Measurements from ENCODE around the gene TUBA4B.

TUBA4B gene

GRCh38 chr2:219218732-219219701 lies 34.0 kb upstream of the TUBA4B start, which contains the start of gene ABCB6:
TSS of gene ABCB6 (minus strand) at chr2:219218958. CDS start at chr2:219218673, 285 bp downstream.
- DNase-seq (ENCODE audit: low read depth) = peak; percentile 89

GRCh38 chr2:219219784-219220532 lies 33.1 kb upstream of the TUBA4B start:
- no peak for DNase-seq (ENCODE audit: low read depth)

- no peak for DNase-seq (ENCODE audit: low read depth)
Observed at GRCh38 chr2:219220652-219221402, 32.2 kb upstream of the TUBA4B start.

- no peak for DNase-seq (ENCODE audit: low read depth)
Observed at GRCh38 chr2:219221957-219222518, 31.0 kb upstream of the TUBA4B start.

GRCh38 chr2:219223831-219224610 lies 29.0 kb upstream of the TUBA4B start:
- no peak for DNase-seq (ENCODE audit: low read depth)

GRCh38 chr2:219225350-219225749 lies 27.7 kb upstream of the TUBA4B start:
- DNase-seq (ENCODE audit: low read depth) = no peak

GRCh38 chr2:219228041-219228910 lies 24.8 kb upstream of the TUBA4B start:
- DNase-seq (ENCODE audit: low read depth) = no peak

- no peak for DNase-seq (ENCODE audit: low read depth)
Observed at GRCh38 chr2:219228911-219229304, 24.1 kb upstream of the TUBA4B start.

- peak; percentile 97 for DNase-seq (ENCODE audit: low read depth)
Observed at GRCh38 chr2:219229305-219230058, 23.6 kb upstream of the TUBA4B start, which contains the start of the genes ANKZF1 and ATG9A. TSS of gene ANKZF1 (plus strand) at chr2:219229806. CDS start at chr2:219230258, 452 bp downstream. TSS of gene ATG9A (minus strand) at chr2:219229636. CDS start at chr2:219228024, 1,612 bp downstream.

GRCh38 chr2:219230059-219230540 lies 22.9 kb upstream of the TUBA4B start:
- peak; percentile 64 for DNase-seq (ENCODE audit: low read depth)

- DNase-seq (ENCODE audit: low read depth) = no peak
Observed at GRCh38 chr2:219234331-219234730, 18.7 kb upstream of the TUBA4B start.

GRCh38 chr2:219243291-219243761 lies 9.7 kb upstream of the TUBA4B start:
- no peak for DNase-seq (ENCODE audit: low read depth)

- DNase-seq (ENCODE audit: low read depth) = no peak
Observed at GRCh38 chr2:219244789-219245147, 8.3 kb upstream of the TUBA4B start.

GRCh38 chr2:219245148-219245898 lies 7.7 kb upstream of the TUBA4B start, which contains the start of the genes GLB1L and STK16:
TSS of gene GLB1L (minus strand) at chr2:219245444. CDS start at chr2:219243573, 1,871 bp downstream.
TSS of gene STK16 (plus strand) at chr2:219245479. CDS start at chr2:219246000, 521 bp downstream.
- peak; percentile 86 for DNase-seq (ENCODE audit: low read depth)

GRCh38 chr2:219245899-219246230 lies 7.2 kb upstream of the TUBA4B start:
- no peak for DNase-seq (ENCODE audit: low read depth)

GRCh38 chr2:219246559-219246958 lies 6.5 kb upstream of the TUBA4B start:
- DNase-seq (ENCODE audit: low read depth) = no peak

- peak; percentile 48 for DNase-seq (ENCODE audit: low read depth)
Observed at GRCh38 chr2:219247678-219248642, 5.1 kb upstream of the TUBA4B start.

Measured in activated T-cell treated with anti-CD3 and anti-CD28 coated beads for 48 hours (primary cell).